GM10266 (cell line): Measurements from ENCODE around the gene RNF181.
"Not testable (repeated sequence)": the region's sequence is repeated elsewhere in the genome, so short reads cannot be mapped to it uniquely, and the experiment has no call there.

Source experiments
- DNase-seq: peaks from one replicate; pipeline ENCODE4 v3.0.0; 2012; ENCODE audit errors: extremely low spot score
- TF ChIP-seq, protein P1 (sequence below): IDR thresholded peaks from 2 replicates; pipeline ENCODE4 v1.5.1; 2012; ENCODE audit warnings: mild to moderate bottlenecking, low read depth; ENCODE audit not compliant: control insufficient read depth, insufficient read depth; ENCODE audit errors: missing control alignments

RNF181 gene

DNA sequence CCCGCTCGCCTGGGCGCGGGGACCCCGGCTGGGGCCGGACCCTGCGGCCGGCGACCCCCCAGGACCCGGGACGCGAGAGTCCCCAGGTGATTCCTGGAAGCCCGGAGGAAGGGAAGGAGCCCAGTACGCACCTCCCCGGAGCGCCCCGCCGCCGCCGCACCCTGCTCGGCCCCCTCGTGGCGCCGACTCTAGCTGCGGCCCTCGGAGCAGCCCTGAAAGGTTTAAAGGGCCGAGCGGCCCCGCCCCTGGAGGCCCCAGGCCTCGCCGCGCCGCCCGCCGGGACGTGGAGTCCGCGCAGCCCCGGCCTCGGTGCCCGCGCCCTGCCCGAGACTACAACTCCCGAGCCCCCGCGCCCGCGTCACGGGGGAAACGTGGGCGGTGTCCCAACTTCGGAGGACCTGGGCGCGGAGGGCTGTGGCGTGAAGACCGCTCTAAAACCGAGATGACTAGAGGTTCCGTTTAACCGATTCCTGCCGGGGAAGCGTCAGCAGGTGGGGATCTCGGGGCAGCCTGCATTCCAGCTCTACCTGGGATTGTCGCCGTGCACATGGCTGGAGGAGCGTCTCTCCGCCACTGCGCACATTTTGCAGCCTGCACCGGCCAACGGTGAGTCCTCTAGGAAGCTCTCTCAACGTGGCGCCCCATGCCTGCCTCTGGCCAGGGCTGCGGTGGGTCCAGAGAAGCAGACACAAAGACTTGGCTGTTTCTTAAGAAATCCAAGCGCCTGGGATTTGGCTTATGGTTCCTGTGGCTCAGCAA lies 7.1 kb downstream of the RNF181 start, which contains the start of gene TMEM150A:
Gene TMEM150A (minus strand): TSS at position 223 of the 759 bp plus-strand sequence. CDS start 750 bp downstream, outside the sequence.
- peak; percentile 96 for DNase-seq
- TF ChIP-seq, protein P1, sequence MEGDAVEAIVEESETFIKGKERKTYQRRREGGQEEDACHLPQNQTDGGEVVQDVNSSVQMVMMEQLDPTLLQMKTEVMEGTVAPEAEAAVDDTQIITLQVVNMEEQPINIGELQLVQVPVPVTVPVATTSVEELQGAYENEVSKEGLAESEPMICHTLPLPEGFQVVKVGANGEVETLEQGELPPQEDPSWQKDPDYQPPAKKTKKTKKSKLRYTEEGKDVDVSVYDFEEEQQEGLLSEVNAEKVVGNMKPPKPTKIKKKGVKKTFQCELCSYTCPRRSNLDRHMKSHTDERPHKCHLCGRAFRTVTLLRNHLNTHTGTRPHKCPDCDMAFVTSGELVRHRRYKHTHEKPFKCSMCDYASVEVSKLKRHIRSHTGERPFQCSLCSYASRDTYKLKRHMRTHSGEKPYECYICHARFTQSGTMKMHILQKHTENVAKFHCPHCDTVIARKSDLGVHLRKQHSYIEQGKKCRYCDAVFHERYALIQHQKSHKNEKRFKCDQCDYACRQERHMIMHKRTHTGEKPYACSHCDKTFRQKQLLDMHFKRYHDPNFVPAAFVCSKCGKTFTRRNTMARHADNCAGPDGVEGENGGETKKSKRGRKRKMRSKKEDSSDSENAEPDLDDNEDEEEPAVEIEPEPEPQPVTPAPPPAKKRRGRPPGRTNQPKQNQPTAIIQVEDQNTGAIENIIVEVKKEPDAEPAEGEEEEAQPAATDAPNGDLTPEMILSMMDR: peak; percentile 1

DNA sequence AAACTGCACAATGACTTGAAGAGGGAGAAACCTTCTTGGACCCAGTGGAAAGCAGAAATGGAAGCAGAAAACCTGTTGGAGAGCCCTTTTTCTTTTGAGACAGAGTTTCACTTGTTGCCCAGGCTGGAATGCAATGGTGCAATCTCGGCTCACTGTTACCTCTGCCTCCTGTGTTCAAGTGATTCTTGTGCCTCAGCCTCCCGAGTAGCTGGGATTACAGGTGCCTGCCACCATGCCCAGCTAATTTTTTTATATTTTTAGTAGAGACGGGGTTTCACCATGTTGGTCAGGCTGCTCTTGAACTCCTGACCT lies 8.5 kb downstream of the RNF181 start:
- not testable (repeated sequence) for DNase-seq

DNA sequence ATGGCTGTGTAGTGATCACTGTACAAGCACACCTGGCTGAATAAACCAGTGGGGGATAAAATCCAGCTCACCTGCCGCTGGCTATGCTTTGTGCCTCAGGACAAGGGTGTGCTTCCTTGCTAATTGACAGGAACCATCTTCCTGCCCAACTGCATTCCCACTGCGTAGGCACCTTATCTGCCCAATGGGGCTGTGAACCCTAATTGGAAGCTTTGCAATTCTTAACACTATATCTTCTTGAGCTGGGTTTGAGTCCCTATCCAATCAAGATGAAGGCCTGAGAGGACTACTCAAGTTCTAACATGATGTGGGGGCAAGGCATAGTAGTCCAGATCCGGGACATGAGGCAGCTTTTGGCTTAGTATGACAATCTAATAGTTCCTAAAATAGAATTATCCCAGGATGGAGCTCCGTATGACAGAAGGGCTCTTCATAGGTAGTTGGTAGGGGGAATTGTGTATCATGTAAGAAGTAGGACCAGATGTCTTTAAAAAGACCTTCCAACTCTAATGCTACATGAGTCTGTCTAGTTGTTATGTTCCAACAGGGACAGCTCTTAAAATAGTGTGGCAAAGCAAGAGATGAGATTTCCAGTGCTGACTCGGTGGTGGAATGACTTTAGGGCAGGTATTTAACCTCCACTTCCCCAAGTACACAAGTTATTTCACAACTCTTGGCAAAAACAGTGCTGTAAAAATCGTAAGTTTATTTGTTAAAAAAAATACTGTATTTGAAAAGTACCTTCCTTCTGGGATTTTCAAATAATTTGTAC lies 9.2 kb downstream of the RNF181 start:
- TF ChIP-seq, protein P1: no peak

DNA sequence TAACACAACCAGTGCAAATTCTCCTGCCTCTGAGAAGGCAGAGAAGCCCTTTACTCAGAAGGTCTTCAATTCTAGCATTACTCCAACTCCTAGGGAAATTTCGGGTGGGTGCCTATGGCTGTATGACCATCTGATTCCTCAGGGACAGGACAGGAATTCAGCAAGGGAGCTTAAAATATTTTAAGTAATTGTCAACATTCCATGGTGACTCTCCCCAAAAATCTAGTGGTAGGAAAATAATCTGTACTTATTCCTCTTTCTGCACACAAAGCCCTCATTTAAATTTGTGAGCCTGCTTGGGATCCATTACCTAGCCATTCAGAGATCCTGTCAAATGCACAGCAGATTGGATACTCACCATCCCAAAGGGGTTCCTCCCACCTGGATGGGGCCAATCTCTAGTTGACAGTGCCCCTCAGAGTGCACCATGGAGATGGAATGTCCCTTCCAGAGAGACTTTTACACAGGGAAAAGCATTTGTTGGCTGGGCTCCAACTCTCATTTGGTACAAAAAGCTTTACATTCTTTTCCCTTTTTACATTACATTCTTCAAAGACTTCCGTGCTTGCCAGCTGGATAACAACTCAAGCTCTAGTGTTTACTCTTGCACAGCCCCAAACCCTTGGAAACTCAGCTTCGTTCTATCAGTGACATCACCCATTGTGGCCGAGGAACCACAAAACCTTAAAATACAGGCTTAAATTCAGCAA lies 10.0 kb downstream of the RNF181 start:
- TF ChIP-seq, protein P1: no peak
- DNase-seq: no peak

More for the DNA sequence above, 9.2 kb downstream of the RNF181 start:
- no peak for DNase-seq

DNA sequence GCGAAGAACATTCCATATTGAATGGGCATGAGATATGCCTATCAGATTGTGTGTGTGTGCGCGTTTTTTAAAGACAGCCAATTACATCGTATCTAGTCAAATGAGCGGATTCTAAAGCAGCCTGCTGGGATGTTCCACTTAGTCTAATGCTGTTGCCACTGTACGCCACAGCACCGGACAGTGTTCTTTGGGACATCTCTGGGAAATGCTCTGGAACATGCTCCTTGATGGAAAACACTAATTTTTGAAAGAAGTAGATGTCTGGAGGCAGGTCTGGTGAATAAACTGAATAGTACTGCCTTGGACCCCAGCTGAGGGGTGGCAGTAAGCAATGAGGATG lies 10.5 kb downstream of the RNF181 start:
- TF ChIP-seq, protein P1: no peak
- DNase-seq: no peak

DNA sequence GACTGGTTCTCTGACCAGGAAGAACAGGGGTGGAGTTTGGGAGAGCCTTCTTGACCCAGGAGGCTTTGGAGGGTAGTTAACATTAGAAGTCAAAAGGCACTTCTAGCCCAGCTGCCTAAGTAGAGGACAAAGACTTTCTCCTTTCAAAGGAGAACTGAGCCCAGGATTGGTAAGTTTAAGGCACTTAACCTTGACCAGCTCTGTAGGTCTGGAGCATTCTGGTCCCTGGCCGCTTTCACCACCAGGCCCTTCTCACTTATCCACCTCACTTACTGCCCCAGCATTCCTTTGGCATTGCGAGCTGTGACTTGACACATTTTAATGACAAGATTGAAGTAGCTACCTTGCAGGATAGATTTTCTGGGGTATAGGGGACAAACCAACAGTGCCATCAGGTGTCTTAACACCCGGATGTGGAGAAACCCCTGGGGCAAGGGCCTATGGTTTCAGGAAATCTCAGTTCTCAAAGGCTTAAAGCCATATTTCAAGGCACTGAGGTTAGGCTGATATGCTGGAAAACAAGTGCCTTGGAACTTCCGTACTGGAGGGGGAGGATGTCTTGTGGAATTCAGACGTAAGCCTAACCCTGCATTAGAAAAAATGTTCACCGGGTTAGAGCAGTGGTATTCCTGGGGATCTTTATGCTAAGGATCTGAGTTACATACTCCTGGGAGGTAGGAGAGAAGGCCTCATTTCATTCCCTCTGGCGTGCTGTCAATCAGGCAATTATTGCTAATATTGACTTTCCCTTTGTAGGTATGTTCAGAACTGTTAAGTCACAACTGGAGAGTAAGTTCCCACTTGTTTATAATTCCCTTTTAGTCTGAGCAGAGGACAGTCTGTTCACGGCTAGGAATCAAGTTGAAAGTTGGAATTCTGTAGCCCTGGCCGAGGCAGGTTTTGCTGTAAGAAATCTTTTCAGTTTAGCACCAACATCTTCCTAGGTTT lies 12.0 kb downstream of the RNF181 start:
- TF ChIP-seq, protein P1: no peak
- DNase-seq: no peak

DNA sequence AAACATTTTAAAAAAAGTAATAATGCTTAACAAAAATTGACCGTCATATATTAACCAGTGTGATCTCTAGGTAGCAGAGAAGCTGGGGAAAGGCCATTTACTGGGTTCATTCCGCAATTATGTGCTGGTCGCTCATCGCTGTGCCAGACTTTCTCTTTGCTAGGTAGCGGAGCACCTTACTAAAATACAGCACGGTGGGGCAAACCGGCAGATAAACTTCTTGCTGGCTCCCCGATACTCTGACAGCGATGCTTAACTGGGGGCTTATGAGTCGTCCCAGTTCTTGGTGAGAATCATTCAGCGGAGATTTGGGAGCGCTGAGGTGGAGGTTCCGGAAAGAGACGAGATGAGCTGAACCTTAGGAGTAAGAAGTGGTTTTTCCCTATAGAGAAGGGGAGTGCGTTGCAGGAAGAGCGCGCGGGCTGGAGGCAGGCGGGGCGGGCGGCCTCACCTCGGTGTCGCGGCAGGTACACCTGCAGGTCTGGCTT lies 15.7 kb downstream of the RNF181 start:
- DNase-seq: no peak
- TF ChIP-seq, protein P1: no peak
